ENCODE results near the gene TSPEAR.

The TSPEAR gene

DNA sequence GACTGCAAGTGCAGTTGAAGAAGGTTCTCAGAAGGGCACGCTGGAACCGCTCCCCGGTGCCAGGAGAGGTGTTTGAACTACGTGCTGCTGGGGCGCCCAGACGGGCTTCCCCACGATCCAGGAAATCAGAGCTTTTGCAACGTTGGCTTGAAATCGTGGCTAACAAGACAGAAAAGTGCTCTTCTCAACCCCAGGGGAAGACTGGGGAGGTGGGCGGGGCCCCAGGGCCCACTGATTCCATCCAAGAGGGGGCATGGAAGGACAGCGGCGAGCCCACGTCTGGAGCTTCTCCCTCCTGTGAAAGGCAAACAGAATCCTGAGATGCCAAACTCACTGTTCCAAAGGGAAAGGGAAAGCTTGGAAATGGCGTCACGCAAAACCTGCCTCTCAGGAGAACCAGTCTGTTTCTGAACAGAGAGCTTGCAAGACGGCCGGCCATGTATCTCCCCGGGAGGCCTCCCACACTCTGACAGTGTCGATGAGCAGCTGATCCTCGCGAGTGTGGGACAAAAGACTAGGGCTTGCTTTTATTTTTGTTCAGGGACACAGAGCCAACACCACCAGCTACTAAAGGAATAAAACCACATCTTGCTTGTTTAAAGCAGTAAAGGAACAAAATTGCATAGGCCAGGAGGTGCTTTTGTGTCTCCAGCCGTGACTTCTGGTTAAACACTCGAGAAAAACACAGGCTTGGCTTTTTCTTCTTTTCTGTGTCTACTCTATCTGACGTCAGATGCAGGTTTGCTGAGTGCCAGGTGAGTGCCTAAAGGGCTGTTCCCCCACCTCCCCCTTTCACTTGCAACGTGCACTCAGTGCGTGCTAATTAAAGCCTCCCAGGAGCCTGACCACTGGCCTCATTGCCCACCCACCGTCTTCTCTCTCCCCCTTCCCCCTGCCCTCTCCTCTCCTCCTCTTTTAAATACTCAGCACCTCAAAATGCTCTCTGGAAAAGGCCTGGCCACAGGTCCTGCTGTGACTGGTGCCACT, 214.5 kb downstream of the TSPEAR start:
- DNase-seq = no peak

DNA sequence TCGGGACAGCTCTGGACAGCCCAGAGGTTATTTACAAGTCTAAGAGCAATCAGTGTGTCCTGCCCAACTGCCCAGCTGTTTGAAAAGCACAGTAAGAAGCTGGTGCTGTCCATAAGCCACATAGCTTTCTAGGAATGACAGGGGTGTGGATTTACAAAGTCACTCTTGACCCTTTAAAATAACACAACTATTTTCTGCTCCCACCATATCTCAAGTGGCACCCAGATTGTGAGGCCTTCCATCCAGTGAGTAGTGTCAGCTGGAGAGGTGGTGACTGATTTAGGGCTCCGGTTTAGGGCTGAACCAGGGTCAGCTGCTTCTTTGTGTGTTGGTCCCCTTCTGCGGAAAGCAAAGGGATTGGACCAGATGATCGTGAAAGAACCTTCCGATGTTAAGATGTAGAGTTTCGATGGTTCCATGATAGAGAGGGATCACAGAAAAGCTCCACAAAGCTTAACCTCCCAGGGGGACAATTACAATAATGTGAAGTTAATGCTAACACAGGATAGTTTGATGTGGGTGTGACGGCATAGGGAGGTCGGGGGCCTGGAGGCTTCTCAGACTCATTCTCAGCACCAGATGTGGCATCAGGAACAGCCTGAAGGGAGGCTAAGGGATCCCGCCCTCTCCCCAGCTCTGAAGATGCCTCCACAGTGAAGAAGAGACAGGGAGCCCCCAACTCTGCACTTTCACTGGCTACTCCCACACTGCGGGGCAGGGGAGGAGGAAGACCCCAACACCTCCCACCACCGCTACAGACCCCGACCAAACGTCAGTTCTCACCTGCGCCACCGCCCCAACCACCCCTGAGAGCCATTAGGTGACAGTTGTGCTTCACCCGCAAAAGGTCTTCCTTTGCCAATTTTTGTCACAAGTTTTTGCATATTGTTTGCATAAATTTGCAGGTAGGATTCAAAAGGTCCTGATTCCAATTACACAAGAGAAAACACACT, 215.5 kb downstream of the TSPEAR start:
- no peak for DNase-seq

GRCh38 chr21:44494956-44495355, 216.4 kb downstream of the TSPEAR start:
- no peak for DNase-seq

- no peak for DNase-seq
These were observed 217.0 kb downstream of the TSPEAR start for GRCh38 chr21:44494418-44494817.

DNA sequence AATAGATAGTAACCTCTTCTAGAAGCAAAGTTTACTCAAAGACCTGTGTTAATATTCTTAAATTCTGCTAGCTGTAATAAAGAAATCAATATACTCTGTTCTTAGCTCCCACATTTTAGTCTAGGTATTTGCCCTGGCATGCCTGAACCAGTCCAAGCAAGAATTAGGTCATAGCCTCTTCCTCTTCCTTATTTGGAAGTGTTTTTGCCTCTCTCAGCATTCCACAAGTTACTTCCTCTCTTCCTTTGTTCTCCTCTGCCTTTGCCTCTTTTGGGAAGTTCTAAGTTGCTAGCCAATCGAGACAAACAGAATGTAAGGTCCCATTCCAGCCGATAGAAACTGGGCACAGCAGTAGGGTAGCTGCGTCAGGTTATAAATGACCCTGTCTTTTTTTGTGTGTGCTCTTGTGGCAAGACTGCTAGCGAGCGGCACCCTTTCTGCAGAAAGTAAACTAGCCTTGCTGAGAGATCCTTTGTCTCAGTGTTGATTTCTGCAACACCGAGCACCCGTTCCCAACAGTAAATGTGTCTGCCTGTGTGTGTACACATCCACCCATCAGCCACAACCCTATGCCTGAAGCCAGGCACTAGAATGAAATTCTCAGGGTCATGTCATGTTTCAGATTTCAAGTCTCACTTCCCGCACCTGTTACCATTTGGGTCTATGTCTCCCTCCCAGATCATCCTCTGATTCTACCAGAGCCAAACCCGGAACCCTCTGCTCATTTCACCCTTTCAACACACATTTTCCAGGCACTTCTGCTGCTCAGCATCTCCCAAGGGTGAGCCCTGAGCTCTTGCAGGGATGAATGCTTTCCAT, 218.6 kb downstream of the TSPEAR start:
- no peak for DNase-seq

DNA sequence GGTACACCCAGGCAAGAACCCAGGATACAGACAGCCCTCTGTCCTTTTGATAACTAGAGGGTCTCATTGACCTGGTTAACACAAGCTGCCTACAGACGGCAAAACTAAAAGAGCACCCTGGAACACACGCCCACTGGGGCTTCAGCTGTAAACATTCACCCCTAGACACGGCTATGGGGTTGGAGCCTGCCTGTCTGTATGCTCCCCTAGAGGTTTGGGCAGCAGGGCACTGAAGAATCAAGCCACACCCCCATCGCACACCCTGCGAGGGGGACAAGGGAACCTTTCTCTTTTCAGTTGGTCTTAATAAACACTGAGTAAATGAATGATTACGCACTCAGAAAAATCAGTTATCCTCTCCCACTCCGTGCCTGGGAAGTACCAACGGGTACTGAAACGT, 220.6 kb downstream of the TSPEAR start:
- DNase-seq = no peak

DNA sequence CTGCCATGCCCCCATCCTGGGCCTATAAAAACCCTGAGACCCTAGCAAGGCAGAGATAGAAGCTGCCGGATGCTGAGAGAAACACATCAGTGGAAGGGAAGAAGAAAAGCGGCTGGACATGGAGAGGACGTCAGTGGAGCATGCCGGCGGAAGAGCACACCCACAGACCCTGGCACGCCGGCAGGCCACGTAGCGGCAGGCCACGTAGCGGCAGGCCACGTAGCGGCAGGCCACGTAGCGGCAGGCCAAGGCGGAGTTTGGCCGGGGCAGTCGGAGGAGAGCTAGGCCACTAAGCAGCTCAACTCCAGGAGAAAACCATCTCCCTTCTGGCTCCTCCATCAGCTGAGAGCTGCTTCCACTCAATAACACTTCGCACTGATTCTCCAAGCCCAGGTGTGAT, 221.0 kb downstream of the TSPEAR start:
- no peak for DNase-seq

DNA sequence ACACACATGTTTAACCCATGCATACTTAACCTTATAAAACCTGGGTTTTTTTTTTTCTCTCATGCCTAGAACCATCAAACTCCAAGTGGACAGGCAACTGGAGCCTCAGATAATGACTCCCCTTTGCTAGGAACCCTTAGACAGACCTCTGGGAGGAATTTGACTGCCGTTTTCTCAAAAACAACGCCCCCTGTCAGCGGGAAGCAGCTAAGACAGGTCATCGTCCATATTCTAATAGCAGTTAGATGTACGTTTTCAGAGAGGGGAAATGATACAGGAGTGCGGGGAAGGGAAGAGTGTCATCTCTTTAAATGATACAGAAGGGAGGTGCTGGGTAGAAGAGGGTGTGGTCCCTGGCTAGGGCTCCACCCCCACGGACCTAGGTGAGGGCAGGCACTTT, 221.4 kb downstream of the TSPEAR start:
- DNase-seq = peak; percentile 2

DNA sequence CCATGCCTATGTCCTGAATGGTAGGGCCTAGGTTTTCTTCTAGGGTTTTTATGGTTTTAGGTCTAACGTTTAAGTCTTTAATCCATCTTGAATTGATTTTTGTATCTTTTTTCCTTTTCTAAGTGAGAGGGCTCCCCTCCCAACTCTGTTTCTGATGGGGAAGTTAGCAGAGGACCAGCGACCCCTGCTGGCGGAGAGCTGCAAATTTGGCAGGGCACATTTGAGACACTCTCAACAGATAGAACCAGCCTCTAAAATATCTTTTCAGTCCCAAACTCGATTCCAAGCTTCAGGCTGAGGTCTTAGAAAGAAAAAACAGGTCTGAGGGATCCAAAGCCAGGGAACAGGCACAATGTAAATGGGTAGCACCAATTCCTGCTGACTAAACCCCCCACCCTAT, 223.5 kb downstream of the TSPEAR start:
- peak; percentile 20 for DNase-seq

DNA sequence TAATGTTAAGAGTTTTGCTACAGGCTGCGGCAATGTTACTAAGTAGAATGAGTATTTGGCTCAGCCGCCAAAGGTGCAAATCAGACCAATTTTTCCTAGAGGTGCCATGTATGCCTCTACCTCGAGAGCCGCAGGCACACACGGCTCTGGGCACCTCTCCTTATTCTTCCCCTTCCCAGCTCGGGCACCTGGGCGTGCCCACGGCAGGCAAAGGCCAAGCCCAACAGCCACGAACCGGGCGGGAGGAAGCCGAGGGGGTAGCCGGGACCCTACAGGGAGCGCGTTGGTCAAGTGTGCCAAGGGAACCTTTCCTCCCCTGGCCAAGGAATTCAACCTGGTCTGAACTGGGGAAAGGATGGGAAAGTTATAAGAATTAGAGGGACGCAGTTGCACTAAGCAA, 225.1 kb downstream of the TSPEAR start:
- no peak for DNase-seq

DNA sequence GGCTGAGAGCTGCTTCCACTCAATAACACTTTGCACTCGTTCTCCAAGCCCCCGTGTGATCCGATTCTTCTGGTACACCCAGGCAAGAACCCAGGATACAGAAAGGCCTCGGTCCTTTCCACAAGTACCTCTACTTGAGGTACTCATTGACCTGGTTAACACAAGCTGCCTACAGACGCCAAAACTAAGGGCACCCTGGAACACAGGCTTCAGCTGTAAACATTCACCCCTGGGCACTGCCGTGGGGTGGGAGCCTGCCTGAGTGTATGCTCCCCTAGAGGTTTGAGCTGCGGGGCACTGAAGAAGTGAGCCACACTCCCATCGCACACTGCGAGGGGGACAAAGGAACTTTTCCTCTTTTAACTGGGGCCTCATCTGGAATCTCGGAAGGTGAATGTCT, 225.6 kb downstream of the TSPEAR start:
- DNase-seq = no peak

- DNase-seq = no peak
These were observed 226.0 kb downstream of the TSPEAR start for GRCh38 chr21:44485254-44485793.

DNA sequence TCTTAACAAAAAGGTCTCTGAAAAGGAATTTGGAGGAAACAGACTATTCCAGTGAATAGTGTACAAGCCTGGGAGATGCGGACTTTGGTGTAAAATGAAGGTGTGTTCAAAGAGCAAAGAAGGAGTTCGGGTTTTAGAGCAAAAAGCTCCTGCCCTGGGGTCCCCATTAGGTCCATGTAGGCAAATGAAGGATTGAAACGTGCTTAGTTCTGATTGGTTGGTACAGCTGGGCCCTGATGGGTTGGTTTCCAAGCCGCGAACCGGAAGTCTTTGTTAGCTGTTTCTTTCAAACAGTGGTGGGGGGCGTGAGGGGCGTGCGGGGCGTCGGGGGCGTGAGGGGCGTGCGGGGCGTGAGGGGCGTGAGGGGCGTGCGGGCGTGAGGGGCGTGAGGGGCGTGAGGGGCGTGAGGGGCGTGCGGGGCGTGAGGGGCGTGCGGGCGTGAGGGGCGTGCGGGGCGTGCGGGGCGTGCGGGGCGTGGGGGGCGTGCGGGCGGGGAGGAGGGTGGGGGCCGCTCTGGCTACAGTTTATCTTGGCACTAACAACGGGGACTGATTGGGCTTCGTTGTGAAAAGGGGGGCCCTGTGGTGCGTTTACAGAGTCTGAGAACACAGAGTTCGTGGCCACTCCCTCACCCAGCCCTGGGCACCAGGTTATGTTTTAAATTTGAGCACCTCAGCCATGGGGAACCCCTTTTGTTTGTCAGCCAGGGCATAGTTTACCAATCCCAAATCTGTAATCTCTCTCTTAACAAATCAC, 226.7 kb downstream of the TSPEAR start:
- no peak for DNase-seq

DNA sequence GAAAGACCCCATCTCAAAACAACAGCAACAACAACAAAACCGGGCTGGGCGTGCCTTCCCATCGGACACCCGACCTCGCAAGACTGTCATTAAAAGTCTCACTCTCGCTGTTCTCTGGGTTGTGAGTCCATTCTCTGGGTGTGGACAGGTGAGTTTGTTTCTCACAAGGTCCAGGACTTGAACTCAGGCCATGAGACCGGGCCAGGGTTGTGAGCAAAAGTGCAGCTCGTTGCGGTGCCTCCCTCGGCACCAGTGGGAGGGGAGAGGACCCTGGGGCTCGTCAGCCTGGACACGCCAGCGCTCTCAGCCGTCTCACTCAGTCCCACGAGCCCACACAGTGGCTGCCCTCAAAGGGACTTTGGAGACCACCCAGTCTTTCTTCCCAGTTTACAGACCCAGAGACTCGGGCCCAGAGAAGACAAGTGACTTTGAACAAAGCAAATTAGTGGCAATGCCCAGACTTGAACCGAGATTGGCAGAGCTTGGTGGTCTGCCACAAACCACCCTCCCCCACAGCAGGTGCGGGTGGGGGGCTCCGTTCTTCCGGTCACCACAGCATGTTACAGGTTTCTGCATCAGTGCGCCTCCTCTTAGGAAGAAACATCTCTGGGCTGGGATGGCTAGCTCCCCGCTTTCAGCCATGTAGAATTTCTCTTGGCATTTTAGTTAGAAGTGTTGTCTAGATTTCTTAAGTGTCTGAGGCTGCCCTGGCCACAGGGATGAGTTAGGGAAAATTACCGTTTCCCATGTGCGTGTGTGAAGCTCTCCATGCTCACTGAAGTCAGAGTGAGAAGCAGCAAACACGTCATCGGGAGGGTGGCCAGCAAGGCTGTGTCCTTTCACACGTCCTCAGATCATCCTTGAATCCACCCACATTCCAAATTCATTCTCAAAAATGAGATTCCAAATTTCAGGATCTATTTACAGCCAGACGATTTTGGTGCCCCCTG, 227.8 kb downstream of the TSPEAR start:
- no peak for DNase-seq

DNA sequence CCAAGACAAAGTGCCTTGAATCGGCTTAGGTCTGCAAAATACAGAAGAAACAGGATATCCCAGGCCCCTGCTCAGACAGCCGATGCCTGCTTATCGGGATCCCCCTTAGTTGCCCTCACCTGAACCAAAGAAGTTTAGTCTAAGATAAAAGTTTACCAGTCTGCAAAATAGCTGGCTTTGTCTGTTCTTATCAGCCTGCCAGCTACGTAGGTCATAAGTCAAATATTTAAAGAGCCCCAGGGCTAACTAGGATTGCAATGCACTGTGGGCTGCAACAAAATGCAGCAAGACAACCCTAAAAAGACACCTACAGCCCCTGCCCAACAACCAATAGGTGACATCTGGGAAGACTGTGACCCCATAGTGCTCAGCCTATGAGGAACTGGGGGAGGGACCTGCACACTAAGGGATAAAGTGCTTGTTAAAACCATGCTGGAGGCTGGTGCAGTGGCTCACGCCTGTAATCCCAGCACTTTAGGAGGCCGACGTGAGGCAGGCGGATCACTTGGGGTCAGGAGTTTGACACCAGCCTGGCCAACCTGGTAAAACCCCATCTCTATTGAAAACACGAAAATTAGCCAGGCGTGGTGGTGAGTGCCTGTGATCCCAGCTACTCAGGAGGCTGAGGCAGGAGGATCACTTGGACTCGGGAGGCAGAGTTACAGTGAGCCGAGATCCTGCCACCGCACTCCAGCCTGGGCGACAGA, 228.6 kb downstream of the TSPEAR start:
- DNase-seq = no peak

- no peak for DNase-seq
These were observed 230.9 kb downstream of the TSPEAR start for GRCh38 chr21:44480200-44481053.

DNA sequence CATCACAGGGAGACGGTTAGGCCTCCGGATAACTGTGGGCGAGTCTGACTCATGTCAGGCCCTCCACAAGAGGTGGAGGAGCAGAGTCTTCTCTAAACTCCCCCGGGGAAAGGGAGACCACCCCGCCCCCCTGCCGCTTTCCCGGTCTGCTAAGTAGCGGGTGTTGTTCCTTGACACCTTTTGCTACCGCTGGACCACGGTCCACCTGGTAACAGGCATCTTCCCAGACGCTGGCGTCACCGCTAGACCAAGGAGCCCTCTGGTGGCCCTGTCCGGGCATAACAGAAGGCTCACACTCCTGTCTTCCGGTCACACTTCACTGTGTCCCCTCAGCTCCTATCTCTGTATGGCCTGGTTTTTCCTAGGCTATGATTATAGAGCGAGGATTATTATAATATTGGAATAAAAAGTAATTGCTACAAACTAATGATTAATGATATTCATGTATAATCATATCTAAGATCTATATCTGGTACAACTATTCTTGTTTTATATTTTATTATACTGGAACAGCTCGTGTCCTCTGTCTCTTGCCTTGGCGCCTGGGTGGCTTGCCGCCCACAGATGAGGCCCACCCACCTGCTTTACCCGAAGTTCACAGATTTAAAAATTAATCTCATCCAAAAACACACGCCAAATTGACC, 231.7 kb downstream of the TSPEAR start:
- peak; percentile 4 for DNase-seq

DNA sequence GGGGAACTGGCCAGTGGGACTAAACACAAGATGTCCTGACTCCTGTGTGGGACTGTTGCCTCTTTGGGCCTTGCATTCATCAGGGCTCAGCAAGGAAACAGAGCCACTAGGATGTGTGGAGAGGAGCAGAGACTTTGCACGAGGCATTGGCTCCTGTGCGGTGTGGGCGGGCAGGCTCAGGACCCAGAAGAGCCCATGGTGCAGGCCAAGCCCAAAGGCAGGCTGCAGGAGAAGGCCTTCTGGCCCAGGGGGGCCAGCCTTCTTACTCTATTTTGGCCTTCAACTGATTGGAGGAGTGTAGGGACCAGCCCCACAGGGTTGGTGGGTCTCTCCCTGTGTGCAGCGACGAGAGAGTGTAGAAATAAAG, 232.6 kb downstream of the TSPEAR start:
- DNase-seq = no peak
